Ascending aorta (tissue), 2 donors: ENCODE results near the gene RNASEL. TPM values are rescaled to one million over a fixed set of nuclear protein-coding genes. Genes with fewer than 3 reads are reported as not detected.

Source experiments
- DNase-seq, 2 donors: peaks; one replicate each; pipeline ENCODE4 v3.0.0-alpha.2; 2019; ENCODE audit warnings: low spot score in 2 of 2
- H3K27ac ChIP-seq, 2 donors: fragments of 200-600 bp; sonication (generic); one replicate each; pipeline ENCODE4 v1.5.1; 2016 to 2017; ENCODE audit warnings: mild to moderate bottlenecking in 1 of 2
- H3K27me3 ChIP-seq: fragments of 200-600 bp; sonication (generic); one replicate; pipeline ENCODE4 v1.5.1; 2017
- H3K36me3 ChIP-seq, 2 donors: fragments of 200-600 bp; sonication (generic); one replicate each; pipeline ENCODE4 v1.5.1; 2016
- H3K4me1 ChIP-seq, 2 donors: fragments of 200-600 bp; sonication (generic); one replicate each; pipeline ENCODE4 v1.5.1; 2016 to 2017; ENCODE audit warnings: mild to moderate bottlenecking in 1 of 2
- H3K4me3 ChIP-seq, 2 donors: fragments of 200-600 bp; sonication (generic); one replicate each; pipeline ENCODE4 v1.5.1; 2016 to 2017; ENCODE audit warnings: mild to moderate bottlenecking in 1 of 2
- H3K9me3 ChIP-seq, 2 donors: fragments of 200-600 bp; sonication (generic); one replicate each; pipeline ENCODE4 v1.5.1; 2016
- CTCF ChIP-seq, 3 experiments: fragments of 200-600 bp in 2 of 3; fragments of 450-650 bp in 1 of 3; sonication (generic) in 2 of 3; IDR thresholded peaks; one replicate each; pipeline ENCODE4 v1.5.1; 2016 to 2019; ENCODE audit warnings: antibody characterized with exemption in 3 of 3, mild to moderate bottlenecking in 1 of 3, moderate library complexity in 1 of 3
- intact Hi-C: fragments of 100-400 bp; cut with DNase I; formaldehyde crosslinking; loops from one replicate; pipeline ENCODE4 v1.15.1; 2023
- total RNA-seq: library from RNA; depleted of rRNA; stranded (reverse); fragments of >200 nt; gene quantifications from one replicate; pipeline ENCODE4 v1.1.0, GENCODE V29; 2016

The RNASEL gene
- total RNA-seq, 1 donor from 2014 or later: 0.43 TPM

GRCh38 chr1:182527680-182528079, 61.4 kb downstream of the RNASEL start:
- no peak overlapping the region for H3K27ac ChIP-seq
- no peak overlapping the region for H3K4me3 ChIP-seq
- intact Hi-C loops: no loop called here
- H3K36me3 ChIP-seq: no peaks in the 10 kb centered on the region
- no peaks in the 10 kb centered on the region for H3K27me3 ChIP-seq
- peaks cover 0 to 23% of the 10 kb centered on the region in 2 donors for H3K9me3 ChIP-seq
- no peaks in the 10 kb centered on the region for H3K4me1 ChIP-seq
- no peak for TF ChIP-seq CTCF (IDR thresholded peaks at IDR 0.05)
- no peak for DNase-seq

GRCh38 chr1:182525342-182525741, 63.7 kb downstream of the RNASEL start:
- Histone ChIP-seq H3K4me3 (no peak overlapping the region), H3K4me1 (no peaks in the 10 kb centered on the region), H3K27ac (no peak overlapping the region), H3K36me3 (no peaks in the 10 kb centered on the region), H3K9me3 (peaks cover 0 to 23% of the 10 kb centered on the region in 2 donors), H3K27me3 (no peaks in the 10 kb centered on the region)
- TF ChIP-seq CTCF (IDR thresholded peaks at IDR 0.05): no peak
- no peak for DNase-seq
- intact Hi-C loops: no loop called here

Other genes starting within 250 kb of the RNASEL start
- gene GLUL, start 197.5 kb downstream of the RNASEL start, total RNA-seq: 1,017 TPM
- gene TEDDM1, start 188.6 kb downstream of the RNASEL start, total RNA-seq: not detected
- not detected for gene RGSL1, start 139.1 kb downstream of the RNASEL start, total RNA-seq
- gene RGS16, start 15.1 kb upstream of the RNASEL start, total RNA-seq: 8.1 TPM
- gene RGS8, start 95.3 kb upstream of the RNASEL start, total RNA-seq: not detected
- gene NPL, start 200.5 kb upstream of the RNASEL start, total RNA-seq: 2.1 TPM